ENCODE measurements around the gene RNASEH2A. TPM values are rescaled to one million over a fixed set of nuclear protein-coding genes. Genes with fewer than 3 reads are reported as not detected.

The RNASEH2A gene
- total and polyA plus RNA-seq, 2 of the 13 experiments (the other 11 are each of a cell fraction or from before 2014, with no cell fraction given), result 25.1 to 35.8 TPM

DNA sequence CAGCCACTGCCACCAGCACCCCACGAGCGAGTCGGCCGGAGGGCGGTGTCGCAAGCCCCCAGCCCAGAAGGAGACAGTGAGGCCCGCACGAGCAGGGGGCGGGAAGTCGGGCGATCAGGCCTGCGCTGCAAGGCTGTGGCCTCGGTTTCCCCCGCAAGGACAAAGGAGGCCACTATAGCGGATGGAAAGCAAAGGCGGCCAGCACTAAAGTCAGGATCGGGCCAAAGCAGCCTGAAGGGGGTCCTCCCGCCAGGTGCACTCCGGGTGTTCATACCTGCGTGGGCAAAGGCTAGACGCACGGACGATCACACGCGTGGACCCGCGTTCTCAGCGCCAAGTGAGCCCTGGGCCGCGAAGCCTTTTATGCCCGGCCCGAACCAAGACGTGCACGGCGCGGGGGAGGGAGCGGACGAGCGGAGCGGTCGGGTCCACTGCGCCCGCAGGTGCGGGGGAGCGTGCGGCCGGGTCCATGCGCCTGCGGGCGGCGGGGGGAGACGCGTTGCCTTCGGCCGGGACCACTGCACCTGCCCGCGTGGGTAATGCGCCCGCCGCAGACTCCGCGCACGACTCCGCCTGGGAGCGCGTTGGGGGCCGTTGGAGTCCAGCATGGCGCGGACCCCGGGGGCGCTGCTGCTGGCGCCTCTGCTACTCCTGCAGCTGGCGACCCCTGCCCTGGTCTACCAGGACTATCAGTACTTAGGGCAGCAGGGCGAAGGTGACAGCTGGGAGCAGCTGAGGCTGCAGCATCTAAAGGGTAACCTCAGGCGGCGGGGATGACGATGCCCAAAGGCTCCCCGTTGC is 4.7 kb upstream of the RNASEH2A start, which contains the start of the genes PRDX2 and THSD8 (continued):
- TF ChIP-seq ZNF280B (CRISPR knock-in tag; IDR thresholded peaks at IDR 0.05; ENCODE audit: borderline replicate concordance) (peak; percentile 49; the same call in 1 of the 2 replicates), ZNF333 (CRISPR knock-in tag; IDR thresholded peaks at IDR 0.05; ENCODE audit: borderline replicate concordance) (no peak), STAG1 (CRISPR knock-in tag; IDR thresholded peaks at IDR 0.05) (no peak), SRF (IDR thresholded peaks at IDR 0.05; ENCODE audit: low read depth, low read length) (no peak), ZFP90 (CRISPR knock-in tag; IDR thresholded peaks at IDR 0.05; ENCODE audit: borderline replicate concordance) (no peak; the same call in 1 of the 2 replicates), ZFP1 (CRISPR knock-in tag; IDR thresholded peaks at IDR 0.05) (peak; percentile 48; the same call in 1 of the 2 replicates), TEAD3 (CRISPR knock-in tag; optimal IDR thresholded peaks at IDR 0.05; ENCODE audit: borderline replicate concordance) (no peak), ZBTB3 (CRISPR knock-in tag; IDR thresholded peaks at IDR 0.05; ENCODE audit: borderline replicate concordance, low read depth) (no peak), ASH2L (IDR thresholded peaks at IDR 0.05; ENCODE audit: insufficient read length, low read depth, low read length) (peak; percentile 57), ISX (CRISPR knock-in tag; conservative IDR thresholded peaks at IDR 0.05) (no peak), EED (CRISPR knock-in tag; IDR thresholded peaks at IDR 0.05) (peak; percentile 90), ZNF644 (CRISPR knock-in tag; IDR thresholded peaks at IDR 0.05; ENCODE audit: low read depth) (no peak), THRA (CRISPR knock-in tag; IDR thresholded peaks at IDR 0.05; ENCODE audit: borderline replicate concordance) (no peak; the same call in 1 of the 2 replicates), FLYWCH1 (CRISPR knock-in tag; IDR thresholded peaks at IDR 0.05) (no peak), ZNF788 (CRISPR knock-in tag; IDR thresholded peaks at IDR 0.05; ENCODE audit: borderline replicate concordance) (peak; percentile 75), MLXIP (CRISPR knock-in tag; IDR thresholded peaks at IDR 0.05; ENCODE audit: borderline replicate concordance) (no peak)
- TF ChIP-seq, protein P1, sequence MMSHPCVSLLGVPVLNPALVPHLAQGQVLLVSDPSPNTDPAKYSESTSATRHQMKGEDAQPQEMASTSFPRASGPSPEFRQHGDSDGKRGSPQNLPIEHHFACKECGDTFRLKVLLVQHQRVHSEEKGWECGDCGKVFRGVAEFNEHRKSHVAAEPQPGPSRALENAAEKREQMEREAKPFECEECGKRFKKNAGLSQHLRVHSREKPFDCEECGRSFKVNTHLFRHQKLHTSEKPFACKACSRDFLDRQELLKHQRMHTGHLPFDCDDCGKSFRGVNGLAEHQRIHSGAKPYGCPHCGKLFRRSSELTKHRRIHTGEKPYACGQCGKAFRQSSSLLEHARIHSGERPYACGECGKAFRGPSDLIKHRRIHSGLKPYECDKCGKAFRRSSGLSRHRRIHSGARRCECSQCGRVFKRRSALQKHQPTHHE (CRISPR knock-in tag; IDR thresholded peaks at IDR 0.05; ENCODE audit: borderline replicate concordance), result 0 out of 2 replicates have a peak, but pooled peaks have one; percentile 23
- TF ChIP-seq, protein P2, sequence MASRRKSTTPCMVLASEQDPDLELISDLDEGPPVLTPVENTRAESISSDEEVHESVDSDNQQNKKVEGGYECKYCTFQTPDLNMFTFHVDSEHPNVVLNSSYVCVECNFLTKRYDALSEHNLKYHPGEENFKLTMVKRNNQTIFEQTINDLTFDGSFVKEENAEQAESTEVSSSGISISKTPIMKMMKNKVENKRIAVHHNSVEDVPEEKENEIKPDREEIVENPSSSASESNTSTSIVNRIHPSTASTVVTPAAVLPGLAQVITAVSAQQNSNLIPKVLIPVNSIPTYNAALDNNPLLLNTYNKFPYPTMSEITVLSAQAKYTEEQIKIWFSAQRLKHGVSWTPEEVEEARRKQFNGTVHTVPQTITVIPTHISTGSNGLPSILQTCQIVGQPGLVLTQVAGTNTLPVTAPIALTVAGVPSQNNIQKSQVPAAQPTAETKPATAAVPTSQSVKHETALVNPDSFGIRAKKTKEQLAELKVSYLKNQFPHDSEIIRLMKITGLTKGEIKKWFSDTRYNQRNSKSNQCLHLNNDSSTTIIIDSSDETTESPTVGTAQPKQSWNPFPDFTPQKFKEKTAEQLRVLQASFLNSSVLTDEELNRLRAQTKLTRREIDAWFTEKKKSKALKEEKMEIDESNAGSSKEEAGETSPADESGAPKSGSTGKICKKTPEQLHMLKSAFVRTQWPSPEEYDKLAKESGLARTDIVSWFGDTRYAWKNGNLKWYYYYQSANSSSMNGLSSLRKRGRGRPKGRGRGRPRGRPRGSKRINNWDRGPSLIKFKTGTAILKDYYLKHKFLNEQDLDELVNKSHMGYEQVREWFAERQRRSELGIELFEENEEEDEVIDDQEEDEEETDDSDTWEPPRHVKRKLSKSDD (CRISPR knock-in tag; IDR thresholded peaks at IDR 0.05; ENCODE audit: low read depth), result peak; percentile 23; the same call in 1 of the 2 replicates
